H9 (cell line): Measurements from ENCODE around the gene SDC3. TPM values are rescaled to one million over a fixed set of nuclear protein-coding genes. Genes with fewer than 3 reads are reported as not detected.

Experiments used
- DNase-seq: peaks from one replicate; pipeline ENCODE4 v3.0.0-alpha.2; 2017
- H2AFZ ChIP-seq: one replicate; pipeline ENCODE4 v1.6.1; 2013; ENCODE audit warnings: mild to moderate bottlenecking, low read length, control low read depth, moderate library complexity
- H2AK5ac ChIP-seq: 2 replicates; pipeline ENCODE4 v1.6.1; 2013; ENCODE audit warnings: low read length, control low read depth, mixed read lengths; ENCODE audit not compliant: insufficient read length
- H2BK120ac ChIP-seq: one replicate; pipeline ENCODE4 v1.6.1; 2013; ENCODE audit warnings: low read depth, mild to moderate bottlenecking, low read length, control low read depth, inconsistent platforms; ENCODE audit not compliant: poor library complexity, severe bottlenecking
- H2BK12ac ChIP-seq: 2 replicates; pipeline ENCODE4 v1.6.1; 2013; ENCODE audit warnings: low read length, control low read depth, mixed read lengths, low read depth; ENCODE audit not compliant: insufficient read length
- H2BK15ac ChIP-seq: 2 replicates; pipeline ENCODE4 v1.6.1; 2013; ENCODE audit warnings: low read depth, low read length, control low read depth
- H2BK20ac ChIP-seq: one replicate; pipeline ENCODE4 v1.6.1; 2013; ENCODE audit warnings: low read depth, mild to moderate bottlenecking, low read length, control low read depth, inconsistent platforms; ENCODE audit not compliant: poor library complexity, severe bottlenecking
- H2BK5ac ChIP-seq: 2 replicates; pipeline ENCODE4 v1.6.1; 2013; ENCODE audit warnings: low read length, control low read depth, mixed read lengths; ENCODE audit not compliant: insufficient read length
- H3K14ac ChIP-seq: 2 replicates; pipeline ENCODE4 v1.6.1; 2013; ENCODE audit warnings: low read length, control low read depth; ENCODE audit not compliant: insufficient read depth
- H3K18ac ChIP-seq: 2 replicates; pipeline ENCODE4 v1.6.1; 2013; ENCODE audit warnings: low read depth, mild to moderate bottlenecking, mixed read lengths, low read length, control low read depth; ENCODE audit not compliant: insufficient read length
- H3K23ac ChIP-seq: 2 replicates; pipeline ENCODE4 v1.6.1; 2013; ENCODE audit warnings: low read length, control low read depth, mixed read lengths, low read depth; ENCODE audit not compliant: insufficient read length
- H3K23me2 ChIP-seq: 2 replicates; pipeline ENCODE4 v1.6.1; 2013; ENCODE audit warnings: low read depth, mild to moderate bottlenecking, mixed read lengths, low read length, control low read depth; ENCODE audit not compliant: insufficient read length, poor library complexity, severe bottlenecking
- H3K27ac ChIP-seq: 2 replicates; pipeline ENCODE4 v1.5.1; 2013; ENCODE audit warnings: low read length, control low read depth, mixed read lengths, low read depth; ENCODE audit not compliant: insufficient read length
- H3K27me3 ChIP-seq: 2 replicates; pipeline ENCODE4 v1.6.1; 2013; ENCODE audit warnings: low read length, control low read depth, inconsistent platforms; ENCODE audit not compliant: insufficient read depth
- H3K4ac ChIP-seq: 2 replicates; pipeline ENCODE4 v1.6.1; 2013; ENCODE audit warnings: low read depth, mild to moderate bottlenecking, control low read depth, inconsistent platforms, low read length, moderate library complexity
- H3K4me1 ChIP-seq: 2 replicates; pipeline ENCODE4 v1.6.1; 2013; ENCODE audit warnings: low read length, control low read depth, inconsistent platforms; ENCODE audit not compliant: insufficient read depth
- H3K4me2 ChIP-seq: 2 replicates; pipeline ENCODE4 v1.6.1; 2013; ENCODE audit warnings: low read length, control low read depth, mixed read lengths; ENCODE audit not compliant: insufficient read length, insufficient read depth
- H3K56ac ChIP-seq: 2 replicates; pipeline ENCODE4 v1.6.1; 2013; ENCODE audit warnings: low read depth, mild to moderate bottlenecking, mixed read lengths, low read length, control low read depth; ENCODE audit not compliant: insufficient read length
- H3K79me1 ChIP-seq: 2 replicates; pipeline ENCODE4 v1.6.1; 2013; ENCODE audit warnings: low read depth, mild to moderate bottlenecking, moderate library complexity, low read length, control low read depth, inconsistent platforms; ENCODE audit not compliant: insufficient read depth, poor library complexity, severe bottlenecking
- H3K79me2 ChIP-seq: 2 replicates; pipeline ENCODE4 v1.6.1; 2013; ENCODE audit warnings: low read length, control low read depth, inconsistent platforms; ENCODE audit not compliant: insufficient read depth
- H3K9ac ChIP-seq: 2 replicates; pipeline ENCODE4 v1.6.1; 2013; ENCODE audit warnings: low read length, control low read depth, mixed read lengths; ENCODE audit not compliant: insufficient read length; ENCODE audit errors: extremely low read depth
- H3K9me3 ChIP-seq: one replicate; pipeline ENCODE4 v1.6.1; 2013; ENCODE audit warnings: low read depth, low read length, inconsistent platforms; ENCODE audit not compliant: control insufficient read depth
- H3T11ph ChIP-seq: one replicate; pipeline ENCODE4 v1.6.1; 2013; ENCODE audit warnings: mild to moderate bottlenecking, low read length, control low read depth, inconsistent platforms
- H4K20me1 ChIP-seq: one replicate; pipeline ENCODE4 v1.6.1; 2013; ENCODE audit not compliant: control insufficient read depth, insufficient read length, insufficient read depth
- H4K5ac ChIP-seq: 2 replicates; pipeline ENCODE4 v1.6.1; 2013; ENCODE audit warnings: low read depth, mild to moderate bottlenecking, mixed read lengths, low read length, control low read depth; ENCODE audit not compliant: insufficient read length
- H4K8ac ChIP-seq: replicated peaks from 2 replicates; pipeline ENCODE4 v1.6.1; 2013; ENCODE audit warnings: low read length, control low read depth, mixed read lengths, low read depth; ENCODE audit not compliant: insufficient read length
- H4K91ac ChIP-seq: 2 replicates; pipeline ENCODE4 v1.6.1; 2013; ENCODE audit warnings: low read depth, mild to moderate bottlenecking, moderate library complexity, mixed read lengths, low read length, control low read depth; ENCODE audit not compliant: insufficient read length
- H3K27ac Mint-ChIP-seq, 3 experiments: 2 replicates in 2 of 3; 3 replicates in 1 of 3; pipeline ENCODE4 v1.8.0; 2020 to 2021; ENCODE audit warnings: mixed read lengths in 3 of 3, mild to moderate bottlenecking in 1 of 3, moderate library complexity in 1 of 3
- H3K27me3 Mint-ChIP-seq: 2 replicates; pipeline ENCODE4 v1.8.0; 2021; ENCODE audit warnings: low read depth, mild to moderate bottlenecking, moderate library complexity, mixed read lengths
- H3K36me3 Mint-ChIP-seq, 3 experiments: 2 replicates in 2 of 3; 3 replicates in 1 of 3; pipeline ENCODE4 v1.8.0; 2020 to 2021; ENCODE audit warnings: low read depth in 3 of 3, mixed read lengths in 3 of 3; ENCODE audit not compliant: insufficient read depth in 1 of 3
- H3K4me1 Mint-ChIP-seq, 2 experiments: 2 replicates each; pipeline ENCODE4 v1.8.0; 2020; ENCODE audit warnings: mixed read lengths in 2 of 2
- H3K4me3 Mint-ChIP-seq, 2 experiments: 2 replicates in 1 of 2; 3 replicates in 1 of 2; pipeline ENCODE4 v1.8.0; 2020 to 2021; ENCODE audit warnings: mild to moderate bottlenecking in 2 of 2, mixed read lengths in 2 of 2, moderate library complexity in 1 of 2
- H3K9me3 Mint-ChIP-seq, 2 experiments: 2 replicates in 1 of 2; 3 replicates in 1 of 2; pipeline ENCODE4 v1.8.0; 2020; ENCODE audit warnings: mild to moderate bottlenecking in 2 of 2, mixed read lengths in 2 of 2, moderate library complexity in 1 of 2
- CTCF ChIP-seq: fragments of 200-600 bp; sonication (generic); conservative IDR thresholded peaks from 3 replicates; pipeline ENCODE4 v1.8.0; 2021; ENCODE audit warnings: antibody characterized with exemption, mild to moderate bottlenecking
- WGBS: extraction: QIAGEN DNeasy Blood & Tissue Kit; methylation state at CpG from one replicate; pipeline ENCODE4 v1.1.7; 2013; ENCODE audit warnings: missing lambda C conversion rate, low lambda C conversion rate, mixed read lengths; ENCODE audit not compliant: insufficient read length; ENCODE audit errors: extremely low coverage; 5-methylcytosine and 5-hydroxymethylcytosine counted together
- total RNA-seq: library from RNA; stranded (reverse); gene quantifications from 2 replicates; pipeline ENCODE4 v1.2.1, GENCODE V29; 2021

SDC3 gene
- total RNA-seq, 1 experiment from 2014 or later = 25.9 TPM

DNA sequence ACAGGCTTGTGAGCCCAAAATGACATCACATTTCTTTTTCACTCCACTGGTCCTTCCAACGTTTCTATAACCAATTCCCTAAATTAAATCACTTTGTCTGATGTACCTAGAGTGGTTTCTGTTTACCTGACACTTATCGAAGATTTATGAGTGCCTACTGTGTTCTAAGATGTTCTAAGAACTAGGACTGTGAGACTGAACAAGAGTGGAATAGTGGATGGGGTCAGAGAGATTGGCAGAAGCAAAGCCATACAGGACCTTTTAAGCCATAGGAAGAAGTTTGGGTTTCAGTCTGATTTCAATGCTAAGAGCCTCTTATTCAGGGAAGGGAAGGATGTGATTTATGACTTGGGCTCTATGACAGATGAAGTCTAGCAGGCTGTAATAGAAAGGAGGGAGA lies 78.7 kb downstream of the SDC3 start:
- no peak overlapping the region for H3K9ac ChIP-seq
- no peak for DNase-seq
- H4K5ac ChIP-seq = no peak overlapping the region
- no peak overlapping the region for H3K23ac ChIP-seq
- no peaks in the 10 kb centered on the region for H3K79me2 ChIP-seq
- no peaks in the 10 kb centered on the region for H3K23me2 ChIP-seq
- no peak overlapping the region for H3K14ac ChIP-seq
- H2AFZ ChIP-seq = no peak overlapping the region
- H3K79me1 ChIP-seq = no peaks in the 10 kb centered on the region
- H2BK120ac ChIP-seq = no peak overlapping the region
- H2BK5ac ChIP-seq = no peak overlapping the region
- H3K18ac ChIP-seq = no peak overlapping the region
- no peaks in the 10 kb centered on the region for H3K9me3 ChIP-seq
- H4K91ac ChIP-seq = no peak overlapping the region
- no peak overlapping the region for H3K4me2 ChIP-seq
- no peak for TF ChIP-seq CTCF
- no peak overlapping the region for H3T11ph ChIP-seq
- Mint-ChIP-seq H3K9me3 (no peaks in the 10 kb centered on the region), H3K27ac (no peak overlapping the region), H3K4me3 (no peak overlapping the region), H3K4me1 (peaks cover 5% of the 10 kb centered on the region in 2 experiments), H3K36me3 (no peaks in the 10 kb centered on the region), H3K27me3 (peaks cover 41% of the 10 kb centered on the region)
- H3K4me1 ChIP-seq = no peaks in the 10 kb centered on the region
- H2BK12ac ChIP-seq = no peak overlapping the region
- H3K4ac ChIP-seq = no peak overlapping the region
- no peaks in the 10 kb centered on the region; the same call in 1 of the 2 replicates for H3K27me3 ChIP-seq
- no peak overlapping the region for H2BK20ac ChIP-seq
- no peak overlapping the region for H4K8ac ChIP-seq
- H3K27ac ChIP-seq = no peak overlapping the region
- no peak overlapping the region for H3K56ac ChIP-seq
- H2BK15ac ChIP-seq = no peak overlapping the region
- H2AK5ac ChIP-seq = no peak overlapping the region
- no peaks in the 10 kb centered on the region for H4K20me1 ChIP-seq
- WGBS = no CpG with 5 or more reads among the region's 2 CpGs
